Amygdala (tissue), 56 donors: ENCODE results near the gene TRPM3.

Experiments
- DNase-seq, 56 donors: peaks; one replicate each; lab custom pipeline; 2025; lab: John Stamatoyannopoulos, UW

TRPM3 gene

GRCh38 chr9:70569070-70569772, 552.2 kb downstream of the TRPM3 start:
- DNase-seq = no peak

- DNase-seq = no peak
Observed at GRCh38 chr9:70567511-70567910, 553.9 kb downstream of the TRPM3 start.

- DNase-seq = no peak
Observed at GRCh38 chr9:70566751-70567150, 554.7 kb downstream of the TRPM3 start.

GRCh38 chr9:70566066-70566465, 555.4 kb downstream of the TRPM3 start:
- DNase-seq = no peak

- no peak for DNase-seq
Observed at GRCh38 chr9:70564468-70565335, 556.7 kb downstream of the TRPM3 start.

GRCh38 chr9:70563431-70564204, 557.8 kb downstream of the TRPM3 start:
- DNase-seq = no peak

- DNase-seq = no peak
Observed at GRCh38 chr9:70563010-70563409, 558.4 kb downstream of the TRPM3 start.

- no peak for DNase-seq
Observed at GRCh38 chr9:70561786-70562395, 559.5 kb downstream of the TRPM3 start.

GRCh38 chr9:70561111-70561510, 560.3 kb downstream of the TRPM3 start:
- DNase-seq = no peak

- no peak for DNase-seq
Observed at GRCh38 chr9:70559102-70559501, 562.3 kb downstream of the TRPM3 start.

GRCh38 chr9:70557661-70558369, 563.6 kb downstream of the TRPM3 start:
- no peak for DNase-seq

GRCh38 chr9:70556771-70557170, 564.6 kb downstream of the TRPM3 start:
- no peak for DNase-seq

GRCh38 chr9:70554881-70555280, 566.5 kb downstream of the TRPM3 start:
- DNase-seq = no peak

- DNase-seq = peak in 7 of 56 donors; percentile 9 to 34 (median 15)
Observed at GRCh38 chr9:70553707-70554673, 567.4 kb downstream of the TRPM3 start.

- DNase-seq = no peak
Observed at GRCh38 chr9:70552561-70552960, 568.9 kb downstream of the TRPM3 start.

GRCh38 chr9:70551801-70552200, 569.6 kb downstream of the TRPM3 start:
- DNase-seq = no peak

- DNase-seq = no peak
Observed at GRCh38 chr9:70551396-70551795, 570.0 kb downstream of the TRPM3 start.

- DNase-seq = no peak
Observed at GRCh38 chr9:70549926-70550325, 571.5 kb downstream of the TRPM3 start.
